IPS-15b (cell line): ENCODE results near the gene ZFAND3.

Source experiments
- H3K27me3 ChIP-seq: one replicate; pipeline ENCODE4 v1.6.1; 2013; ENCODE audit warnings: low read length; ENCODE audit not compliant: control insufficient read depth, insufficient read depth
- H3K36me3 ChIP-seq: one replicate; pipeline ENCODE4 v1.6.1; 2013; ENCODE audit warnings: low read length; ENCODE audit not compliant: control insufficient read depth, insufficient read depth
- H3K4me1 ChIP-seq: one replicate; pipeline ENCODE4 v1.6.1; 2013; ENCODE audit warnings: mild to moderate bottlenecking, low read length; ENCODE audit not compliant: control insufficient read depth, insufficient read depth
- H3K4me3 ChIP-seq: one replicate; pipeline ENCODE4 v1.5.1; 2013; ENCODE audit warnings: low read depth, low read length
- H3K9ac ChIP-seq: one replicate; pipeline ENCODE4 v1.6.1; 2013; ENCODE audit warnings: low read depth, mild to moderate bottlenecking, low read length
- H3K9me3 ChIP-seq: one replicate; pipeline ENCODE4 v1.6.1; 2013; ENCODE audit warnings: mild to moderate bottlenecking, low read length; ENCODE audit not compliant: control insufficient read depth, insufficient read depth

The ZFAND3 gene

DNA sequence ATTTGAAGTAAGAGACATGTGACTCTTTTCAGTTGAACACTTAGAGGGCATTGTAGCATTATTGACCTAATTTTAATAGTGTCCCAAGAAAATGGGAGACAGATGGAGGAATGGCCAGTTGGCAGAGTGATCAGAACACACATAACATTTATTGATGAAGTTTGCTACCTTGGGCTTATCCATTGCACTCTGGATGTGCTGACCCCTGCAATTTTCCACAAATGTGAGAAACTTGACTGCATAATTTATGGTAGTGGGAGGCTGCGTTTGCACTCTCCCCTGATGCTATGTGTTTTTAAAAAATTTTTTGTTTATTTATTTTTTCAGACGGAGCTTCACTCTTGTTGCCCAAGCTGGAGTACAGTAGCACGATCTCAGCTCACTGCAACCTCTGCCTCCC lies 95.9 kb downstream of the ZFAND3 start:
- Histone ChIP-seq H3K4me3 (no peak overlapping the region), H3K27me3 (no peaks in the 10 kb centered on the region), H3K9me3 (no peaks in the 10 kb centered on the region), H3K9ac (no peak overlapping the region), H3K36me3 (no peaks in the 10 kb centered on the region), H3K4me1 (peaks cover 3% of the 10 kb centered on the region)

GRCh38 chr6:37916149-37916548 lies 96.6 kb downstream of the ZFAND3 start:
- Histone ChIP-seq H3K9ac (no peak overlapping the region), H3K9me3 (no peaks in the 10 kb centered on the region), H3K4me1 (peaks cover 10% of the 10 kb centered on the region), H3K27me3 (no peaks in the 10 kb centered on the region), H3K36me3 (no peaks in the 10 kb centered on the region), H3K4me3 (no peak overlapping the region)

DNA sequence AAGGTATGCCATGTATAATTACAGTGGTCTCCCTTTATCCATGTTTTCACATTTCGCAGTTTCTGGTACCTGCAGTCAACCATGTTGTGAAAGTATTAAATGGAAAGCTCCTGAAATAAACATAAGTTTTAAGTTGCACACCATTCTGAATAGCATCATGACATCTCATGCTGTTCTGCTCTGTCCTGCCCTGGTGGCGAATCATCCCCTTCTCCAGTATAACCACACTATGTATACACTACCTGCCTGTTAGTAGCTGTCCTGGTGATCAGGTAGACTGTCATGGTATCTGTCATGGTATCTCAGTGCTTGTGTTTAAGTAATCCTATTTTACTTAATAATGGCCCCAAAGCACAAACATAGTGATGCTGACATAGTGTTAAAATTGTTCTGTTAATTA lies 97.1 kb downstream of the ZFAND3 start:
- Histone ChIP-seq H3K27me3 (no peaks in the 10 kb centered on the region), H3K4me1 (peaks cover 10% of the 10 kb centered on the region), H3K4me3 (no peak overlapping the region), H3K36me3 (no peaks in the 10 kb centered on the region), H3K9me3 (no peaks in the 10 kb centered on the region), H3K9ac (no peak overlapping the region)

GRCh38 chr6:37917566-37917965 lies 98.0 kb downstream of the ZFAND3 start:
- Histone ChIP-seq H3K4me3 (no peak overlapping the region), H3K9ac (no peak overlapping the region), H3K9me3 (no peaks in the 10 kb centered on the region), H3K36me3 (no peaks in the 10 kb centered on the region), H3K27me3 (no peaks in the 10 kb centered on the region), H3K4me1 (peaks cover 10% of the 10 kb centered on the region)

DNA sequence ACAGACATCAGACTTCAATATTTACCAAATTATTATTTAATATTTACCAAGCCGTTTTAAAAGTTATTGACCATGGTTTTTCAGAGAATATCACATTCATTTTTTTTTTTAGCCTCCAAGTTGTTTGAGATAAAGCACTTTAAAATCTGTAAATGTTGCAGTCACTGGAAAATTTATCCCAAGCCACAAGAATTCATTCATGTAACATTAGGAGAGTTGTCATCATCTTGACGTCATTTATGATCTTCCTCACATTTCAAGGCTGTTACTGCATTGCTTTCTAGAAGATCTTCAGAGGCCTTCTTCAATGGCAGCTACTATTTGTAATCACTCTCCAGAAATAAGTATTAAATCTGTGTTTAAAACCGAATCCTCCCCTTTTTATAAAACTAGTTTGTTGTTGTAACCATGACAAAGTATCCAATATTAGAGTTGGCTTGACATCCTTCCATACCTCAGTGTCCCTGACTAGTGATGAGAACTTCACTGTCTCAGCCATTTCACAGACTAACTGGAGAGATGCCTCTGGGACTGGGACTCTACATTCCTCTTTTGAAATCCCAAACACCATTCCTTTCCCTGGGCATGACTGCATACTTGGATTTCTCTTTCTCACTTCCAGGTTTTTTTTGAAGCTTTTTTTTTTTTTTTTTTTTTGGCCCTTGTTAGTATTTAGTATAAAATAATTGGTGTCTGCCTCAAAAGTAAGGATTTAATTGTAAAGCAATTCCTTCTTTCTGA lies 100.1 kb downstream of the ZFAND3 start:
- H3K4me3 ChIP-seq, result no peak overlapping the region
- no peaks in the 10 kb centered on the region for H3K36me3 ChIP-seq
- H3K27me3 ChIP-seq, result no peaks in the 10 kb centered on the region
- peaks cover 10% of the 10 kb centered on the region for H3K4me1 ChIP-seq
- H3K9ac ChIP-seq, result no peak overlapping the region
- no peaks in the 10 kb centered on the region for H3K9me3 ChIP-seq

DNA sequence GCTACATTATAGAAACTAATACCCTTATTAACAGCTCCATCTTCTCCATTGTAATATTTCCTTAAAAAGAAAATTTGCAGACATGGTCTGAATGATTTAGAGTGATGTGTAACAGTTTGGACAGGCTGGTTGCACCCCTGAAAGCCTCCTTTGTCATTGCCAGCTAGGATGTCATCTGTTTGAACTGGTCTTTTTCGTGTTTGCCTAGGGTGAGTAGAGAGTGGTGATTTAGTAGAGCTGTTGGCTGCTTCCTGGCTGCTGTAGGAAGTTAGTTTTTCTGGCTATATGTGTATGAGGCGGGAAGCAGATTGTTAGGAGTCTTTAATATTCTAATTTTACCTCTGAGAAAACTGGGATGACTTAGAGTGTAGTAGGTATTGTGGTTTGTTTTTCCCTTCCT lies 101.1 kb downstream of the ZFAND3 start:
- no peaks in the 10 kb centered on the region for H3K27me3 ChIP-seq
- no peak overlapping the region for H3K4me3 ChIP-seq
- no peaks in the 10 kb centered on the region for H3K9me3 ChIP-seq
- no peak overlapping the region for H3K9ac ChIP-seq
- peaks cover 10% of the 10 kb centered on the region for H3K4me1 ChIP-seq
- no peaks in the 10 kb centered on the region for H3K36me3 ChIP-seq

DNA sequence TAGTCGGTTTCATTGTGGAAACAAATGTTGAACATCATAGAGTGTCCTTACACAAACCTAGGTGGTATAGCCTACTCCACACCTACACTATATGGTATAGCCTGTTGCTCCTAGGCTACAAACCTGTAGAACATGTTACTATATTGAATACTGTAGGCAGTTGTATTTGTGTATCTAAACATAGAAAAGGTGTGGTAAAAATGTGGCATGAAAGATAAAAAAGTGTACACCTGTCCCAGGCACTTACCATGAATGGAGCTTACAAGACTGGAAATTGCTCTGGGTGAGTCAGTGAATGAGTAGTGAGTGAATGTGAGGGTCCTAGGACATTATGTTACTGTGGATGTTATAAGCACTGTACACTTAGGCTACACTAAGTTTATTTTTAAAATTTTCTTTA lies 103.0 kb downstream of the ZFAND3 start:
- H3K9ac ChIP-seq, result no peak overlapping the region
- no peak overlapping the region for H3K4me3 ChIP-seq
- H3K9me3 ChIP-seq, result no peaks in the 10 kb centered on the region
- no peaks in the 10 kb centered on the region for H3K27me3 ChIP-seq
- peaks cover 24% of the 10 kb centered on the region for H3K4me1 ChIP-seq
- no peaks in the 10 kb centered on the region for H3K36me3 ChIP-seq

DNA sequence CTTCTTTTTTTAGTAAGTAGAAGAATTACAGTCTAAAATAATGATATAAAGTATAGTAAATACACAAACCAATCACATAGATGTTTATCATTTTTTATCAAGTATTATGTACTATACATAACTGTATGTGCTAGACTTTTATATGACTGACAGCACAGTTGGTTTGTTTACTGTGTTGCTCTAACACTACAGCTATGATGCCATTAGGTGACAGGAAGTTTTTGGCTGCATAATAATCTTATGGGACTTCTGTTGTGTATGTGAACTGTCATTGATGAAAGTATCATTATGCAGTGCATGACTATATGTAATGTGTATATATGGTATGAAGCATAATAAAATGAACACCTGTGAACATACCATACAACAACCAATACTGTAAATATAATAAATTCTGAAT lies 104.0 kb downstream of the ZFAND3 start:
- Histone ChIP-seq H3K9ac (no peak overlapping the region), H3K9me3 (no peaks in the 10 kb centered on the region), H3K36me3 (no peaks in the 10 kb centered on the region), H3K4me3 (no peak overlapping the region), H3K27me3 (no peaks in the 10 kb centered on the region), H3K4me1 (peaks cover 28% of the 10 kb centered on the region)

- Histone ChIP-seq H3K4me1 (peaks cover 29% of the 10 kb centered on the region), H3K9ac (no peak overlapping the region), H3K27me3 (no peaks in the 10 kb centered on the region), H3K4me3 (no peak overlapping the region), H3K36me3 (no peaks in the 10 kb centered on the region), H3K9me3 (no peaks in the 10 kb centered on the region)
Observed at GRCh38 chr6:37926661-37927060, 107.1 kb downstream of the ZFAND3 start.

GRCh38 chr6:37928217-37928616 lies 108.7 kb downstream of the ZFAND3 start:
- peaks cover 29% of the 10 kb centered on the region for H3K4me1 ChIP-seq

DNA sequence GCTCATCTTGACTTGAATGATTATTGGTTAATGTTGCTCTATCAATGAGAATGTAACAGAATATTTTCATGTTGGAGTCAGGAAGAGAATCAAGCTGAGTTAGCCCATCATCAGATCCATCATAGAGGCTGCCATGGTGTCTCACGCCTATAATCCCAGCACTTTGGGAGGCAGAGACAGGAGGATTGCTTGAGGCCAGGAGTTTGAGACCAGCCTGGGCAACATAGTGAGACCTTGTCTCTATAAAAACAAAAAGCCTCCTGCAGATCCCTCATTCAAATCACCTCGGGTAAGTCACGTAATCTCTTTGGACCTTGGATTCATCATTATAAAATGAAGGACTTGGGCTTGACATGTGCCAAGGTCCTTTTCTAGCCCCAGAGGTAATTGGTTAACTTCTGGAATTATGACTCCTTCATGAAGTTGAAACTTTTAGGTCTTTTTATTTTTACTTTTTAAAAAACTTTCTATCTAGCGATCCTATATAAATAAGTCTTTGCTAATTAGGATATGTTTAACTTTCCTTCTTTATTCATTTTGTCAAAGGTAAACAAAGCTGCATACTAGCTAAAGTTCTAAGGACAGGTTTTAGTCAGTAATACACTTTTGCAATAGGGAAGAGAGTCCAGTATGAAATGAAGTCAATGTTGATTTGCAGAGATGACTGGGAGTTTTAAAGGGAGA lies 110.9 kb downstream of the ZFAND3 start:
- no peaks in the 10 kb centered on the region for H3K9me3 ChIP-seq
- H3K27me3 ChIP-seq, result no peaks in the 10 kb centered on the region
- peaks cover 29% of the 10 kb centered on the region for H3K4me1 ChIP-seq
- H3K4me3 ChIP-seq, result no peak overlapping the region
- H3K36me3 ChIP-seq, result no peaks in the 10 kb centered on the region
- no peak overlapping the region for H3K9ac ChIP-seq

More at GRCh38 chr6:37928217-37928616, 108.7 kb downstream of the ZFAND3 start:
- Histone ChIP-seq H3K36me3 (no peaks in the 10 kb centered on the region), H3K9me3 (no peaks in the 10 kb centered on the region), H3K27me3 (no peaks in the 10 kb centered on the region), H3K4me3 (no peak overlapping the region), H3K9ac (no peak overlapping the region)

GRCh38 chr6:37931066-37931465 lies 111.5 kb downstream of the ZFAND3 start:
- Histone ChIP-seq H3K9me3 (no peaks in the 10 kb centered on the region), H3K4me1 (peaks cover 28% of the 10 kb centered on the region), H3K4me3 (no peak overlapping the region)

More at GRCh38 chr6:37931066-37931465, 111.5 kb downstream of the ZFAND3 start:
- H3K9ac ChIP-seq, result no peak overlapping the region
- no peaks in the 10 kb centered on the region for H3K27me3 ChIP-seq
- no peaks in the 10 kb centered on the region for H3K36me3 ChIP-seq
